Vagina (tissue), 2 donors: ENCODE data around the gene NTNG1.

Experiments used
- POLR2AphosphoS5 ChIP-seq, 2 donors: sonication (generic); formaldehyde crosslinking; IDR thresholded peaks; one replicate each; pipeline ENCODE4 v1.9.0; 2017; ENCODE audit warnings: antibody characterized with exemption in 2 of 2, mild to moderate bottlenecking in 2 of 2, low read depth in 1 of 2; ENCODE audit not compliant: insufficient read depth in 1 of 2
- TF ChIP-seq, protein P1 (sequence below), 3 experiments: fragments of 450-650 bp in 2 of 3; fragments of 200-600 bp in 1 of 3; sonication (generic) in 1 of 3; IDR thresholded peaks; one replicate each; pipeline ENCODE4 v1.5.1; 2017 to 2019; ENCODE audit warnings: antibody characterized with exemption in 3 of 3, mild to moderate bottlenecking in 2 of 3, moderate library complexity in 2 of 3

DNA sequence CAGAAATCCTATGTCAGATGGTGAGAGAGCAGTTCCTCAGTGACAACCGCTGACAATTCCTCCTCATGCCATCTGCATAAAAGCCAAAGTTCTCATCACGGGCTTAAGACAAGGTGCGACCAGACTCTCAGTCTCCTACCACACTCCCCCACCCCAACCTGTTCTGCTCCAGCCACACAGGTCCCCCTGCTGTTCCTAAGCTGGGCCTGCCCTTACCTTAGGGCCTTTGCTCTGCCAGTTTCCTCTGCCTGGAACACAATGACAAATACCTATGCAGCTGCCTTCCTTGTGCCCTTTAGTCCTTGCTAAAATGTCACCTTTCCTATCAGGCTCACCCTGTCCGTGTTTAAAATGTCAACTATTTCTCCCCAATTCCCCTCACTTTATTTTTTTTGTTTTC, 382.2 kb downstream of the NTNG1 start:
- TF ChIP-seq, protein P1, sequence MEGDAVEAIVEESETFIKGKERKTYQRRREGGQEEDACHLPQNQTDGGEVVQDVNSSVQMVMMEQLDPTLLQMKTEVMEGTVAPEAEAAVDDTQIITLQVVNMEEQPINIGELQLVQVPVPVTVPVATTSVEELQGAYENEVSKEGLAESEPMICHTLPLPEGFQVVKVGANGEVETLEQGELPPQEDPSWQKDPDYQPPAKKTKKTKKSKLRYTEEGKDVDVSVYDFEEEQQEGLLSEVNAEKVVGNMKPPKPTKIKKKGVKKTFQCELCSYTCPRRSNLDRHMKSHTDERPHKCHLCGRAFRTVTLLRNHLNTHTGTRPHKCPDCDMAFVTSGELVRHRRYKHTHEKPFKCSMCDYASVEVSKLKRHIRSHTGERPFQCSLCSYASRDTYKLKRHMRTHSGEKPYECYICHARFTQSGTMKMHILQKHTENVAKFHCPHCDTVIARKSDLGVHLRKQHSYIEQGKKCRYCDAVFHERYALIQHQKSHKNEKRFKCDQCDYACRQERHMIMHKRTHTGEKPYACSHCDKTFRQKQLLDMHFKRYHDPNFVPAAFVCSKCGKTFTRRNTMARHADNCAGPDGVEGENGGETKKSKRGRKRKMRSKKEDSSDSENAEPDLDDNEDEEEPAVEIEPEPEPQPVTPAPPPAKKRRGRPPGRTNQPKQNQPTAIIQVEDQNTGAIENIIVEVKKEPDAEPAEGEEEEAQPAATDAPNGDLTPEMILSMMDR (IDR thresholded peaks at IDR 0.05): no peak
- no peak for TF ChIP-seq POLR2AphosphoS5 (IDR thresholded peaks at IDR 0.05; ENCODE audit: insufficient read depth in 1 of 2, low read depth in 1 of 2)
